B cell (primary cell): ENCODE data around the gene IAH1.

Experiments
- CTCF ChIP-seq: fragments of 200-600 bp; IDR thresholded peaks from one replicate; pipeline ENCODE4 v1.8.0; 2022; ENCODE audit warnings: antibody characterized with exemption, mild to moderate bottlenecking
- EZH2 ChIP-seq: IDR thresholded peaks from 2 replicates; pipeline ENCODE4 v1.6.1; 2012; ENCODE audit warnings: borderline replicate concordance, low read depth, mild to moderate bottlenecking, moderate library complexity, low read length; ENCODE audit not compliant: insufficient read depth, poor library complexity, severe bottlenecking

DNA sequence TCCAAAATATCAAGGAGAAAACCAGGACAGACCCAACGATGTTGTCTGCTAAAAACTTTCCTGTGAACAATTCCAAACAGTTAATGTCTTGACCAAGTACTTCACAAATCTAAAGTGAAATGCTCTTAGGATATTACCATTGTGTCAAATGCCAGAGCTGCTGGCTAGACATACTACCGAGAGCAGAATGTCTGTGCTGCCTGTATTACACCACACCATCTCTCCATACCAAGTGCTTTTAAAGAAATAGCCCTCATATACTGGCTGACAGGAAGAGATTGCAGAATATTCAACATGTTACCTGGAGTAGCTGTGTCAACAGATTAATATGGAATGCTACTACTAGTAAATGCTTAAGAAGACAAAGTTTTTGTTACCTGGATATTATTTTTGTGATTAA, 18.6 kb downstream of the IAH1 start:
- TF ChIP-seq EZH2, result no peak
- TF ChIP-seq CTCF, result no peak
